GM21576 (cell line): ENCODE data around the gene LIN7C.

Experiments used
- ATAC-seq: cut with Tn5 transposase; IDR thresholded peaks from one replicate; pipeline ENCODE4 v1.9.1; 2021; ENCODE audit warnings: mild to moderate bottlenecking, moderate library complexity; ENCODE audit not compliant: unreplicated experiment

Gene LIN7C

DNA sequence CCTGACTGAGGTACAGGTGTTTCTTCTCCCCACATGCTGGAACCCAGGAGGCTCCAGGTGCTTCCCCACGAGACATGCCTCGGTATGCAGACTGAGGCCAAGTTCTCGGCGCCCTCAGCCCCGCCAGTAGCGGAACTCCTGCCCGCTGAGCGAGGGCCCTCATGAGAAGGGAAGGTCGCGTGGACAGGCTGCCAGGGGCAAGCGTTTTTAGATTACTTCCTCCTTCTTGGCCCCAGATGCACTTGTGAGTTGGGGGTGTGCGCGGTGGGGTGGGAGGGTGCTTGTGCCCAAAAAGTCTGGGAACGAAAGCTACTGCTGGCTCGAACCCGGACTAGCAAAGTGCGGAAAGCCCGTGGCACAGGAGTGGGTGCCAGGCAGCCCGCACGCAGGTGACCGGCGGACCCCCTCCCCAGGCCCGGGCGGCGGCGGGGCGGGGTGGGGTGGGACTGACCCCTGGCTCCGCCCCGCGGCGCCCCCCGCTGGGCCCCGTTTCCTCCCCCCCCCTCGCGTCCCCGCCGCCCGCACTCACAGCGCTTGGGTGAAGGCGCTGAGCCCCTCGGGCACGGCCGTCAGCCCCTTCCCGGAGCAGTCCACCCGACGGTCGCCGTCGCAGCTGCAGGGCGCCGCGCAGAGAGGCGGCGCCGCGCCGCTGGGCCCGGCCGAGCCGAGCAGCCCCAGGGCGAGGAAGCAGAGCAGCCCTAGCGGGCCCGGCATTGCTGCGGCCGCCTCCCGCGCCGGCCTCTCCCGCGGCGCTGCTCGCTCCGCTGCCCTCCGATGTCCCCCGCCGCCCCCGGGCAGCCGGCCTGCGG is 34.8 kb downstream of the LIN7C start:
- peak; percentile 36 for ATAC-seq

DNA sequence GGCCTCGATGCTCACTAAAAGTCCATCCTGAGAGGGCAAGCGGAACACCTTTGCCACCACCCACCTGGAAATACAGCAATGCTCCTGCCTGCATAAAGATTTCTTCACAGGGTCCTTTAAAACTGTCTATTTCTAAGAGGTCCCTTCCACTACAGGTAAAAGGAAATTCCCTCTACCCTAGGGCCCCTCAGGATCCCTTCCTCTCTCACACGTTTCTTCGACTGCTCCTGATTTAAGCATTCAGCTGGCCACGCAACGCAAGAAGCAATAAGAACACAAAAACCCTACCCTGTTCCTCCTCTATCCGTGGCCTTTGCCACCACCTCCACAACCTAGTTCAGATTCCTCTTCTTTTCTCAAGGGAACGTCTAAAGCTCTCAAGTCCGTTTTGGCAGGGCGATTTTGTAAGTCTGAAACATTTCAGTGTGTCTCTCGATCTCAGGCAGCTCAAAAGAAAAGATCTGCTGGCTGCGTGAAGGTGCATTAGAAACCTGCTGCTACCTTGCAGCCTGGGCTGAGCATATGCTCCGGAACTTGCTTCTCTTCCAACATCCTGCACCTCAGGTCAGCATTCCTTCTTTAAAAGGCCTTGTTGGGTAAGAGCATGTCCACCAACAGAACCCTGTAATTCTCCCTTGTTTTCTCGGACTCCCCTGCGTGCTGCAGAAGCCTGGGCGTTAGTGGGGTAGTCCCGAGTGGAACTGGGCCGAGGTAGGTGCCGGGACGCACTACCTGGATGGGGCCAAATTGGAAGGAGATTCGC is 35.6 kb downstream of the LIN7C start:
- no peak for ATAC-seq

DNA sequence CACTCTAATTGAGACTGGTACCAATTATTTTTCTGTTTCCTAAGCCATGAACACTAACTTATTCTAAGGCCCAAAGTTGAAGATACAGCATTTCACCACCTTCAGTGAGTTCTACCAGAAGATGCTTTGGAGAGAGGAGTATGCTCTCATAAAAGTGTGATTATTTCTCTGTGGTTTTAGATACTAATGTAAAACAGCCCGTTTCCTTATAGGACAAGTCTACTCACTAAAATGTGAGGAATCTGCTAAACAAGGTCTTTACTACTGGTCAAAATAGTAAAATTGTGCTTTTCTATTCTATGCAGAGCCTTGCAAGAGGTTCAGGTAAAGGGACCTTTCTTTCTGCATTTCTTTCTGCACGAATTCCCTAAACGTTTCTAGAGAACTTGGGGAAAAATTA is 36.4 kb downstream of the LIN7C start:
- no peak for ATAC-seq

DNA sequence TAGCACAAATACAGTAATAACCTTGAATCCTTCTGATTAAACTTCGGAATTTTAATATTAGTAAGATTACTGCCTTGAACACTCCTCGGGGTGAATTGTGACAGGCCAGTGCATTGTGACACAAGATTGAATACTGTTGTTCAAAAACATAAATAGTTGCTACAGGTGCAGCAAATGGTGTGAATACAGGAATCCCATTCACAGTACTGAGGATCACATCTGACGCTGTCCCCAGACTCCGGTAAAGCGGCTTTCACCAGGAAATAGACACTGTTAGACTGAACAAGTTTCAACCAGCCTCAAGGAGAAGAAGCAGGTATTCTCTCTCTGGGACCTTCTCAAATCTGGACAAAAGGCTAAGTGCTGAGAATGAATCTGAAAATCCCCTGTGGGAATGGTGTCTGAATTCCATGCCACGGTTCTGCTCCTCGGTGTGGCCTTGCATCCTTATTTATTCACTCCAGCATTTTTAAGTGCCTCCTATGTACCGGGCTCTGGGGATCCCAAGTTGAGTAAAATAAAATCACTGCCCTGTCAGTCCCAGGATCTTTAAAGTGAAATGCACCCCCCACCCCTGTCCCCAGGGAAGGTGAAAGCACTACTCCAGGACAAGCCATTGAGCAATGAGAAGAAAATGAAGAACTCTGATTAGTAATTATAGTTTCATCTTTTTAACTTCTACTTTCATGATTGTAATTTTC is 37.4 kb downstream of the LIN7C start:
- ATAC-seq = no peak

DNA sequence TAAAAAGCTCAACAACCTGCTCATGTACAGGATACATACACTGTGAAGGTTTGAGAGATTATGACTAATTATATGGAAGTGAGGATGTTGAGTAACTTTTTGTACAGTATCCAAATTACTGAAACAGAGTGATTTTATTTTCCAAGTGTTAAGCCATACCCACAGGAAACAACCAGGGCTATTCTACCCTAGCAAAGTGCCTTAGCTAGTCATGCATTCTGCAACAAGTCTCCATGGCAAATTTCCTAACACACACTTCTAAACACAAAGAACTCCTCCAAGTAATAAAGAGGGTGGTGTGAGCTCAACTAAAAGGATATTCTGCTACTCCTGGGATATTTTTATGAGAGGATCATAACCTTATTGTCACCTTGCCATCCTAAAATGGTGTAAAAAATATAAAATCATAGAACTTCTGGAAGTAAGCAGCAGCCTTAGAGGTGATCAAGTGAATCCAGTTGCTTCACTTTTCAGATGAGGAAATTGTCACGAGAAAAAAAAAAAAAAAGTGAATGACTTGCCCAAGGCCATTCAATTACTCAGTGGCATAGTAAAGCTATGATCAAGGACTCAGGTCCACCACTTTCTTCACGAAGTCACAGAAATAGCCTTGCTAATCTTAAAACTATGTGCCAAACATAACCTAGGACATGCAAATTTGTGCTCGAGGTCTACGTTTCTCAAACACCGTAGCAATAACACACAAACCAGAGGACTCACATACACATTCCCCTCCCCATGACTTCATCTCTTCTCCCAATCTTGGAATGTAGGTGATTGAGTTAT is 38.2 kb downstream of the LIN7C start:
- ATAC-seq = no peak

DNA sequence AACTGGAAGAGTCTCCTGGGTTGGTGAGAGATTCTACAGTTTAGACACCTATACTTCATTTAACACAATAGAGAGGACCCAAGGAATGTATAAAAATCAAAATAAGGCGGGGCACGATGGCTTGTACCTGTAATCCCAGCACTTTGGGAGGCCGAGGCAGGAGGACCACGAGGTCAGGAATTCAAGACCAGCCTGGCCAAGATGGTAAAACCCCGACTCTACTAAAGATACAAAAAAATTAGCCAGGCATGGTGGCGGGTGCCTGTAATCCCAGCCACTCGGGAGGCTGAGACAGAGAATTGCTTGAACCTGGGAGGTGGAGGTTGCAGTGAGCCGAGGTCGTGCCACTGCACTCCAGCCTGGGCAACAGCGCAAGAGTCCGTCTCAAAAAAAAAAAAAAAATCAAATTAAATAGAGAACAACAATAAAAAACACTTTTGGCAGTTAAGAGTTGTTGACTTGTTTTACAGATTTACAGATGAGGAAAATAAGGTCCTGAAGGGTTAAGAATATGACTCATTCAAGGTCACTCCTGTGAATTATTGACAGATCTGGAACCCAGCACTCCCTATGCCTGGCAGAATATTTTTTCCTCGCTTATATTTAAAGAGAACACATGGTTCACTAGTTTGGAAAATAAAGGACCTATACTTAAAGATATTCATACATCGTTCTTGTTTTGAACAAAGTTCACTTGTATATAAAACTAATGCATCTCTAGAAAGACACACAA is 39.2 kb downstream of the LIN7C start:
- no peak for ATAC-seq

DNA sequence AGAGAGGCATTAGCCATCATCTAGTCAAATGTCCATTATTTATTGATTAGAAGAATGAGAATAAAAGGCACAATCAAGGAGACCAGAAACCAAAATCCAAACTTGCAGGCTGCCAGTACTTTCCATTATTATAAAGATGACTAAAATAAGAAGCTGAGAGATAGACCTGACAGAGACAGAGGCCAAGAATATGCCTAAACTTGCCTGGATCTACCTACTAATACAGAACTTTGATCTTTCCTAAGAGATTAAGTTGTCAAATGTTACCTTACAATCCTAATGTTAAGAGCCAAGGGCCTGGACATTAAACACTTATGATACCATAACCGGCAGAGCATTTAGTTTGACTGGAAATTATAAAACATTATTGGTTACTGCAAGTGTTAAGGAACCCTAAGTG is 40.2 kb downstream of the LIN7C start:
- ATAC-seq = no peak

DNA sequence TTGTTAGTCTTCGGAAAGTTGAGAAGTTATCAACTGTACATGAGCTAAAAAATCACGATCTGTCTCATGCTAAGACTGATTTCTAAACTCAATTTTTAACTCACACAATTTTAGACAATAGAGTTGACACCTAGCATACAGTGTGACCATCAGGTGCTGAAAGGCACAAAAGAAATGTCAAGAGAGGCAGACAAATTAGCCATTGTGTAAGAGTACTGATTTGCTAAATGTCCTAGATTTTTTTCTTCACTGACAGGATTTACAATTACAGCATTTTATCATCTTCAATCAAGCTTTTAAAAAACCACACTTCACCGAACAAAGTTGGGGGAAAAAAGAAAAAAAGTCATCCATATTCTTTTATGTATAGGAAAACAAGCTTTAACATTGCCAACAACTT is 40.9 kb downstream of the LIN7C start:
- no peak for ATAC-seq

DNA sequence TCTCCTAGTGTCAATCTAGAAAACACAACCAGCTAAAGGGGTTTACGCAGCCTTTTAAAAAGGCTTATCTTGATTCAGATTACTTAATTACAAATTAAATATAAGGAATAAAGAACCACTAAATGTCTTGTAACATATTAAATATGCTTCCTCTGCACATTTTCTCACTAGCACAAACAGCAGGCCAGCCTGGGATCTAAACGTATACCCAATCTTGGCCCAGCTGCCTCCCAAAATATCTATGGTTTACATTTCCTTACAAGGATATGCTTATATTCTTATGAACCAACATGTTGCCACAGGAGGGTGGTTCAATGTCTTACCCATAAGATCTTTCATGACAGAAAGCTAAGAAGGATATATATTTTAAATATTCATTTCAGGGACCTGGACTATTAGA is 41.7 kb downstream of the LIN7C start:
- ATAC-seq = no peak

DNA sequence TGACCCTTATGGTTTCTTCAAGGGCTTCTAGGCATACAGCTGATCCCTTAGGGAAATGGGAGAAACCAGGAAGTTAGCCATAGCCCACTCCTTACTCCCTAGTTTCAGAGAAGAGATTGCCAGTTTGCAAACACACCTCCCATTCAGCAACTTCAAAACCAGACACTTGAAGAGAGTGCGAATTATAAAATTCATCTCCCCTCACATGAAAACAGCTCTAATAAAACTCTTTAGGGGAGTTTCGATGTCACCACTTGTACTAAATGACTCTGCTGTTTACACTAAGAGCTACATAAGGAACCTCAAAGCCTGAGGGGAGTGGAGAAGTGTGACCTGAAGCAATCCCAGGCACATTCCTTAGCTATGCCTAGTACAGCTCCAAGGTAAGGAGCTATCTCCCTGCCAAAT is 42.3 kb downstream of the LIN7C start:
- ATAC-seq = no peak

DNA sequence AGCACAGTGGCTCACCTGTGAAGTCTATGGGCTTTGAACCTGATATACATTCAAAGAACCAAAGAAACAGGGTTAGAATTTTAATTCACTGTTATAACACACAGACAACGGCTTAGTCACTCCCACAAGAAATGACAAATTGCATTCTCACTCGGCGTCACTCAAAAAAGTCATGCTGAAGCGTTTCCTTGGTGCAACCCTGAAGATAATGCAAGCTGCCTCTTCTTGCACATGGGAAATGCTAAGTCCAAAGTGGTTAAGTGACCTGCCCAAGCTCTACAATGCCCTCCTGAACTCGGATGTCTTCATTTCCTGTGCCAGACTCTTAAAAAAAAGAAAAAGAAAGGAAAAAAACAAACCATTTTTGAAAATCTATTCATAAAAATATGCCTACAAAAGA is 44.0 kb downstream of the LIN7C start:
- no peak for ATAC-seq

DNA sequence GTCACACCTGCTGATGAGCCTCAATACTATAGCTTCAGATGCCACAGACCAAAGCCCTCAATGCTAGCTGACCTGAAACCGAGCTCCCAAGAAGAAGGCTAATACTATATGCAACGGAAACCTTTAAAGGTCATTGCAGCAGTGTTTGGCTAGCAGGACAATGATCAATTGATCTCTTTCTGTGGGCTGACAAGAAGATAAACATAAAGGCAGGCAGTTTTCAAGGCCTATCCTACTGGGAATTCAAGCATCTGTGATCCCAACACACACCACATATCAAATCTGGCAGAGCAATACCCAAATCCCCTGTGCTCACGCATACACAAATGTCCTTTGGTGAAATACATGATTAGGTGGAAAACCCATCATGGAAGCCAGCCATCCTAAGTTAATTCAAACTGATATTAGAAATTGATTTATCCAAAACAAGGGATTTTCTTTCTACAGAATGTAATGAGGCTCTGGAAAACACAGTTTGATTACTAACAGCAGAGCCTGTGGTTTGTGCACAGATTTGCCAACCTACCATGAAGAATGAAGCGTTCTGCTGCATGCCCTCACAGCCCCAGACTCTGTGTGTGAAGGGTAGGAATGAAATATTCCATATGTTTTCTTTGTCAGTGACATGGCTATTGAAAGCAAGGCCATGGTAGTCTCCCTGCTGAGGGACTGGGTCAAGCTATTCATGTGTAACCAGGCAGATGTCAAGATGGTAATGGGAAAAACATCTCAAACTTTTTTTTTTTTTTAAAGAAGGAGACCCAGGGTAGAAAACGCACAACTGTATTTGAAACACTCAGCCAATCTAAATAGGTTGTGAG is 46.2 kb downstream of the LIN7C start:
- no peak for ATAC-seq

DNA sequence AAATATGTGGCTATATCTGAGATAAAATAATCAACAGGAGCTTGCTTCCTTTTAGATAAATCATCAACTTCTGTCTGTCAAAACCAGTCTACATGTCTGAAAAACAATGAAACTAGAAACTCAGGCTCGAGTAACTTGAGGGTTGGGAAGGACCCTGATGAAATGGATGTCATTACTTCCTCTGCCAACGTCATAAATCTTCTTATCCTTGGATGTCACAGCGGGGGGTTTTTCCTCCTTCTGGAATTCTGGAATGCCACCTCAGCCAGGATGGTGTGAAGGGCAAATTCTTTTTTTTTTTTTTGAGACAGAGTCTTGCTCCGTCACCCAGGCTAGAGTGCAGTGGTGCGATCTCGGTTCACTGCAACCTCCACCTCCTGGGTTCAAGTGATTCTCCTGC is 47.4 kb downstream of the LIN7C start:
- ATAC-seq = no peak

DNA sequence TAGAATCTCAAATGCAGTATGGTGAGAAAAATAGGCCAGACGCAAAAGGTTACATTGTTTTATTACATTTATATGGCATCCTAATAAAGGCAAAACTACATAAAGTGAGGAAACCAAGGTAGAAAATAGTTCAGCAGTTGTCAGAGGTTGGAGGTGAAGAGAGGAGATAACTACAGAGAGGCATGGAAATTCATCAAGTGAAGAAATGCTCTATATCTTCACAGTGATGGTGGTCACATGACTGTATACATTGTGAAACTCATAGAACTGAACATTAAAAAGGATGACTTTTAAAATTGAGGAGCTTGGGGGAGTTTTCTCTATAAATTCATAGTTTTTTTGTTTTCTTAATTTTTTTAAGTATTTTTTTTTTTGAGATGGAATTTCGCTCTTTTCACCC is 48.4 kb downstream of the LIN7C start:
- no peak for ATAC-seq

DNA sequence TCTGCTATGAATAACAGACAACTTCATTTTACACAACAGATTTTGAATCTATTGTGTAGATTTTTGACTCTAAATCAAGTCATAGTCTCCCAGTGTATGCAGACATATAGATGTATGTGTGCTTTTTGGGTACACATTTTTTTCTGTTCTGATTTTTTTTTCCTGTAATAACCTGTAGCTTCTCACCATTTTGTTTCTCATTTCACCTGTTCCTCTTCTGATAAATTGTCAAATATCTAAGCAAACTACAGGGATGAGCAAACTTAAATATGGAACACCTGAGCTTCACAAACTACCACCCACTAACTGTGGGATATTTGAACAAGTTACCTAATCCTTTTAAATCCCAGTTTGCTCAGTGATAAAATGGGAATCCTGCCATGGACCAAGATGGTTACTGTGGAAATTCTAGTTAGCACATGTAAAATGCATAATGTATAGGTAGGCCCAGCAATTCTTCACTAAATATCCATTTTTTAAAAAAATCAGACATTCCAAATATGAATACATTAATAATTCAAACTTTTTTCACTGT is 49.7 kb downstream of the LIN7C start:
- no peak for ATAC-seq

DNA sequence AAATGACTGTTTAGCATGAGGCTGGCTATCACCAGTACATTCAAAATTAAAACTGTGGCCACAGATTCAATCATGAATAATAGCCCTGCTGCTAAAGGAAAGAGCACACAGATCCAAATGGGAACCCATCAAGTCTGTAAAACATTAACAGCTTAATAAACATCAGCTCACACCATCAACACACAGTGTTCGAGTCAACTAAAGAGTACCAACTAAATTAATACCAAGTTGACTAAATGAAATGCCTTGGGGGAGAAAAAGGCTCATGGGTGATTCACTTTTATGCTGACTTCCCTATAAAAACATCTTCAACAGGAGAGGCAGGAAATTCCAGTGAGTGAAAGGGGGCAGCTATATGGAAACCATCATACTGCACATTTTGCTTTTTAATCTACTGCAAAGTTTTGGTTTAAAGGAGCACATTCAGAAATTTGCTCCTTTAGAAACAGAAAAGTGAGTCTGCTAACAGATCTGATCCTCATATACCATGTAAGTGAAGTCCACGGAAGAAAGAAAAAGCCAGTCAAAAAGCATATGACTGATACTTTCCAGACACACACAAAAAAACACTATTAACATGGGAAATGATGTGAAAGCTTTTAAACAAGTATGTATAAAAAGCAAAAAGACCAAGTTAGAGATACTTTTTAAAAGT is 50.3 kb downstream of the LIN7C start:
- no peak for ATAC-seq

DNA sequence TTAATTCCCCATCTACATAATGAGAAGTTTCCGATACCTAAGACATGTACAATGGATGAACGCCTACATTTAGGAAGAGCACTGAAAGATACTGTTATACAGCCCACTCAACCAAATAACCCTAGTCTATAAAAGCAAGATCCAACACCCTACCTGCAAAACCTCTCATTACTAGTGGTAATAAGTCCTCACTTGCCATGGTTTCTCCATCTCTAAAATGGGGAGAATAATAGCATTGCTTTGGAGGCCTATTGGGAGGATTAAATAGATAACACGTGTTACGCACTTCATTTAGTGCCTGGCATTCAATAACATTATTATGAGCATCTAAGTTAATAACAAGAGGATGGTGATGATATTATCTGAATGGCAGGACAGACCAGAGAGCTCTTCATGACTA is 50.9 kb downstream of the LIN7C start:
- ATAC-seq = no peak

DNA sequence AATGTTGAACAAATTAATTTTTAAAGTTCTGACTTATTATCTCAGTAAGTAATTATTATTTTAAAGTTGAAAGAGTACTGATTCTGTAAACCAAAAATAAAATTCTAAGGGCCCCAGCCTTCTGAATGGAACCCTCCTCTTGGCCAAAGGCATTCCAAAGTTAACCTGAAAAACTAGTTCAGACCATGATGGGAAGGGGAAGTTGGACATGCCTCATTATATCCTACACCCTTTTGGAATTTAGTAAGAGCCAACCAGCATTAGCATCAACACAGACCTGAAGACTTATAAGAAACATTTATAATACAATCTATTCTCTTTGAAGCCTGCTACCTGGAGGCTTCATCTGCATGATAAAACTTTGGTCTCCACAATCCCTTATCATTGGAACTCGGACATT is 52.9 kb downstream of the LIN7C start:
- ATAC-seq = no peak

DNA sequence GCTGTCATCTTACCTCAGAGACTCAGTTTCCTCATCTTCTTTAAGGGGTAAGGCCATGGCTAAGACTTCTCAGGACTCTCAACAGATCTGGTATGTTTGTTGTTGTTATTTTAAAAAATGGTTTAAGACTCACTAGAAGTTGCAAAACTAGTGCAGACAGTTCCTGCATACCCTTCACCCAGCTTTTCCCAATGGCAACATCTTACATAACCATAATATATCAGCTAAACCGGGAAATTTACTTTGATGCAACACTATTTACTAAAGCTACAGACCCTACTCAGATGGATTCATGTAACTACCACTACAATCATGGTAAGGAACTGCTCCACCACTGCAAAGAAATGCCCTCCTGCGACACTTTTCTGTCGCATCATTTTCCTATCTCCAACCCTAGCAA is 54.4 kb downstream of the LIN7C start:
- no peak for ATAC-seq
